ENCODE measurements around the gene CNBD2.

The CNBD2 gene

DNA sequence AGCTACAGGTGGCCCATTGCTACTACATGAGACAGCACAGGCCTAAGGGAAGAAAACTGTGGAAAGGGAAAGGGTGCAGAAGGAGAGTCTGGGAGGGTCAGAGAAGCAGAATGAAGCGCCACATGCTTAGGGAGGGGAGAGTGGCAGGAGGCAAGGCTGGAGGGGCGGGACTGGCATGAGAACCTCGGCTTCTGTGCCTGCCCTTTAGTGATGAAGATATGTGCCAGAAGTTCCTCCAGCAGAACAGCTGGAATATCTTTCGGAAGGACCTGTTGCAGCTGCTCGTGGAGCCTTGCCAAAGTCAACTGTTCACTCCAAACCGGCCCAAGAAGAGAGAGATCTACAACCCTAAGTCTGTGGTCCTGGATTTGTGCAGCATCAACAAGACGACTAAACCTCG, 61.8 kb downstream of the CNBD2 start:
- no peak for DNase-seq (ENCODE audit: extremely low read depth, low read depth)
- TF ChIP-seq, protein P1, sequence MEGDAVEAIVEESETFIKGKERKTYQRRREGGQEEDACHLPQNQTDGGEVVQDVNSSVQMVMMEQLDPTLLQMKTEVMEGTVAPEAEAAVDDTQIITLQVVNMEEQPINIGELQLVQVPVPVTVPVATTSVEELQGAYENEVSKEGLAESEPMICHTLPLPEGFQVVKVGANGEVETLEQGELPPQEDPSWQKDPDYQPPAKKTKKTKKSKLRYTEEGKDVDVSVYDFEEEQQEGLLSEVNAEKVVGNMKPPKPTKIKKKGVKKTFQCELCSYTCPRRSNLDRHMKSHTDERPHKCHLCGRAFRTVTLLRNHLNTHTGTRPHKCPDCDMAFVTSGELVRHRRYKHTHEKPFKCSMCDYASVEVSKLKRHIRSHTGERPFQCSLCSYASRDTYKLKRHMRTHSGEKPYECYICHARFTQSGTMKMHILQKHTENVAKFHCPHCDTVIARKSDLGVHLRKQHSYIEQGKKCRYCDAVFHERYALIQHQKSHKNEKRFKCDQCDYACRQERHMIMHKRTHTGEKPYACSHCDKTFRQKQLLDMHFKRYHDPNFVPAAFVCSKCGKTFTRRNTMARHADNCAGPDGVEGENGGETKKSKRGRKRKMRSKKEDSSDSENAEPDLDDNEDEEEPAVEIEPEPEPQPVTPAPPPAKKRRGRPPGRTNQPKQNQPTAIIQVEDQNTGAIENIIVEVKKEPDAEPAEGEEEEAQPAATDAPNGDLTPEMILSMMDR (IDR thresholded peaks at IDR 0.05; ENCODE audit: low read depth, low read length) = no peak

DNA sequence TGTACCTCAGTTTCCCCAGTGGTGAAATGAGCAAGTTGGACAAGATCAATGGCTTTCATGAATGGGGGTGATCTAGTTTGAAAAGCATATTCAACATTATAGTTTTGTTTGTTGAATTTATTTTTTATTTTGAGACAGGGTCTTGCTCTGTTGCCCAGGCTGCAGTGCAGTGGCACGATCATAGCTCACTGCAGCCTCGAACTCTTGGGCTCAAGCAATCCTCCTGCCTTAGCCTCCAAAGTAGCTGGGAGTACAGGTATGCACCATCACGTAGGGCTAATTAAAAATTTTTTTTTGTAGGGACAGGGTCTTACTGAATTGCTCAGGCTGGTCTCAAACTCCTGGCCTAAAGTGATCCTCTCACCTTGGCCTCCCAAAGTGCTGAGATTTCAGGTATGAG, 63.4 kb downstream of the CNBD2 start:
- TF ChIP-seq, protein P1 (IDR thresholded peaks at IDR 0.05; ENCODE audit: low read depth, low read length) = no peak

DNA sequence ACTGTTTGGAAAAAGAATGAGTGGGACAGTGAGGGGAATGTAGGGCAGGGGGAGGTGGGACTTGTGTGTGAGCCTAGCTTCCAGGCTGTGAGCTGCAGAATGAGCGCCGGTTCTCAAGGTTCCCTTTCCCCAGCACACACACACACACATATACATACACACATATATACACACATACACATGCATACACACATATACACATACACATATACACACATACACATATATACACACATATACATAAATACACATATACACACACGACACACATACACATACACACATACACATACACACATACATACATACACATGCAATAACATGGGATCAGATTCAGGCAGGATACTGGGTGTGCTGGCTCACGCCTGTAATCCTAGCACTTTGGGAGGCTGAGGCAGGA, 66.5 kb downstream of the CNBD2 start:
- TF ChIP-seq, protein P1 (IDR thresholded peaks at IDR 0.05; ENCODE audit: low read depth, low read length) = no peak
- no peak for DNase-seq (ENCODE audit: extremely low read depth, low read depth)

More for the DNA sequence above, 63.4 kb downstream of the CNBD2 start:
- no peak for DNase-seq (ENCODE audit: extremely low read depth, low read depth)

DNA sequence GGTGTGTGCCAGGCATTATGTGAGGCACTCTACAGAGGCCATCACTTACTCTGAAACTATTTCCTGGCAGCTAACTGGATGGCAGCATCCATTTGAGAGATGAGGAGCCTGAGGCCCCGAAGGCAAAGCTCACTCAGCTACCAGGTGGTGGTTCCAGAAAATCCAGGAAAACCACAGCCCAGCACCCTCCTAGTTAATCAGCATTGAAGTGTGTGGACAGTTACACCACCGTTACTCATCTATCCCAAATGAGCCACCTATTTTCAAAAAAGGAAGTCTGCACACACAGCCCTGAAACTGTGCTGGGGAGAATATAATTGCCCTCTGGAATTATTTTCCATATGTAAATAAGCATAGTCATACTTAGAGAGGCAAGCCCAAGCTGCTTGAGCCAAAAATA, 67.4 kb downstream of the CNBD2 start:
- DNase-seq (ENCODE audit: extremely low read depth, low read depth) = no peak
- TF ChIP-seq, protein P1 (IDR thresholded peaks at IDR 0.05; ENCODE audit: low read depth, low read length) = no peak

DNA sequence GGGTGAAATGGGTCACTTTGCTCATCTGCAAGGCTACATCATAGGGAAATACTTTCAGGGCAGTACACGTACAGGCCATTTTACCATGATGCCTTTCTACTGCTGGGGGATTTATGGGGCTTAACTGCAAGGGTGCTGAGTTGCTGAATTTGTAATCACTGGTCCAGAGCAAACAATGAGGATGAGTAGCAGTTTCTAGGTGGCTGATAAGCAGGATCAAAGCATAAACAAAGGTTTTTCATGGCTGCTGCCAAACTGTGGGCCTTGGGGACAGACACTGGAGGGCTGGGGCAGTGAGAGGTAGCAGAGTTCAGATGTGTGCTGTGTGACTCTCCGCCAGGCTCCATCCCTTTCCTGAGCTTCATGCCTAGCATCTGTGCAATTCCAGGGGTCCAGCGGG, 68.3 kb downstream of the CNBD2 start:
- no peak for DNase-seq (ENCODE audit: extremely low read depth, low read depth)
- TF ChIP-seq, protein P1 (IDR thresholded peaks at IDR 0.05; ENCODE audit: low read depth, low read length) = no peak

DNA sequence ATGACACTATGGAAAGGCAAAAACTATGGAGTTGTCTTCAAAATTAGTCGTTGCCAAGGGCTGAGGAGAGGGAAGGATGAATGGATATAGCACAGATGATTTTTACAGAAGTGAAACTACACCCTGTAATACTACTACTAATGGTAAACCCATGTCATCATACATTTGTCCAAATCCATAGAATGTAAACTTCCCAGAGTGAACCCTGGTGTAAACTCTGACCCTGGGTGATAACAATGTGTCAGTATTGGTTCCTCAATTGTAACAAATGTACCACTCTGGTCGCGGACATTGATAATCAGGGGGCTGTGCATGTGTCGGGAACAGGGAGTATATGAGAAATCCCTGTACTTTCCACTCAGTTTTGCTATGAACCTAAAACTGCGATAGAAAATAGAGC, 72.2 kb downstream of the CNBD2 start:
- no peak for DNase-seq (ENCODE audit: extremely low read depth, low read depth)
- TF ChIP-seq, protein P1 (IDR thresholded peaks at IDR 0.05; ENCODE audit: low read depth, low read length) = no peak

DNA sequence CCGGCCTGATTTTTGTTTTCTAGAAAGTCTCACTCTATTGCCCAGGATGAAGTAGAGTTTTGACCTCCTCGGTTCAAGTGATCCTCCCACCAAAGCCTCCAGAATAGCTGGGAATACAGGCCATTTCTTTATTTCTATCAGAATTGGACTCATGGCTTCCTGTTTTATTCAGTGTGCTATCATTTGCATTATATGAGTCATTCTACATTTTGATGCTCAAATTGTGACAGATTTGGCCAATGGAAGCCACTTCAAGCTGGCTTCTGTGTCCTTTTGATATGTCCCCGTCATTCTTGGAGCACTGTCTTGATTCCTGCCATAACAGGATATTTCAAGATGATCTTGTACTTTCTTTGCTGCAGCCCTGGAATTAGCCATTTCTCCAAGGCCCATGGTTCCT, 75.1 kb downstream of the CNBD2 start:
- TF ChIP-seq, protein P1 (IDR thresholded peaks at IDR 0.05; ENCODE audit: low read depth, low read length) = no peak
- no peak for DNase-seq (ENCODE audit: extremely low read depth, low read depth)
